ENCODE data around the gene TRIM28.

DNA sequence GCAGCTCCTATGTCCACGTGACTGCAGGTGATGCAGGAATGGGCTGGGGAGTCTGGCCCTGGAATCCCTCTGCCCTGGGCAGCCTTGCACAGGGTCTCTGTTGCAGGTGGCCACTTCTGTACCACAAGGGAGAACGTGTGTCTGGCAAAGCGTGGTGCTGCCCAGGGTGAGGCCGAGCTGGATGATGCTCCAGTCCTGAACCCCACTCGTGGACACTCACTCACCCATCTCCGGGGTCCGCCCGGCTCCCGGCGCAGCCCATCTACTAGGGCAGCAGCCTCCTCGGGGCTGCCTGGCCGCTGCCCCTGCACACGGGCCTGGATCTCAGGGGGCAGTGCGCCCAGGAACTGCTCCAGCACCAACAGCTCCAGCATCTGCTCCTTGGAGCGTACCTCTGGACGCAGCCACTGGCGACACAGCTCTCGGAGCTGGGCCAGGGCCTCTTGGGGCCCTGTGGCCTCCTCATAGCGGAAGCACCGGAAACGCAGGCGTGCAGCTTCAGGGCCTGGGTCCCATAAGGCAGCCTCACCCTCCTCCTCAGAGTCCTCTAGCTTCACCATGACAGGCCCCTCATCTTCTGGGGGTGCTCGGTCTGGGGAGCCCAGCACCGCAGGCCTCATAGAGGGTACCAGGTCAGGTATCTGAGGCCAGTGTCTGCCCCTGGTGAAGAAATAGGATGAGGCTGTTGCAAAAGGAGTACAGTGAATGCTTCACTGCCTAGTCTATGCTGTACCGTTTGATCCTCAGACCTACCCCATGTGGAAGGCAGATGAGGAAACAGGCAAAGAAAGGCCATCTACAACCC, 27.1 kb downstream of the TRIM28 start:
- TF ChIP-seq, protein P1, sequence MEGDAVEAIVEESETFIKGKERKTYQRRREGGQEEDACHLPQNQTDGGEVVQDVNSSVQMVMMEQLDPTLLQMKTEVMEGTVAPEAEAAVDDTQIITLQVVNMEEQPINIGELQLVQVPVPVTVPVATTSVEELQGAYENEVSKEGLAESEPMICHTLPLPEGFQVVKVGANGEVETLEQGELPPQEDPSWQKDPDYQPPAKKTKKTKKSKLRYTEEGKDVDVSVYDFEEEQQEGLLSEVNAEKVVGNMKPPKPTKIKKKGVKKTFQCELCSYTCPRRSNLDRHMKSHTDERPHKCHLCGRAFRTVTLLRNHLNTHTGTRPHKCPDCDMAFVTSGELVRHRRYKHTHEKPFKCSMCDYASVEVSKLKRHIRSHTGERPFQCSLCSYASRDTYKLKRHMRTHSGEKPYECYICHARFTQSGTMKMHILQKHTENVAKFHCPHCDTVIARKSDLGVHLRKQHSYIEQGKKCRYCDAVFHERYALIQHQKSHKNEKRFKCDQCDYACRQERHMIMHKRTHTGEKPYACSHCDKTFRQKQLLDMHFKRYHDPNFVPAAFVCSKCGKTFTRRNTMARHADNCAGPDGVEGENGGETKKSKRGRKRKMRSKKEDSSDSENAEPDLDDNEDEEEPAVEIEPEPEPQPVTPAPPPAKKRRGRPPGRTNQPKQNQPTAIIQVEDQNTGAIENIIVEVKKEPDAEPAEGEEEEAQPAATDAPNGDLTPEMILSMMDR (IDR thresholded peaks at IDR 0.05): no peak
- TF ChIP-seq POLR2A (IDR thresholded peaks at IDR 0.05) (no peak), EP300 (IDR thresholded peaks at IDR 0.05) (no peak), POLR2AphosphoS5 (IDR thresholded peaks at IDR 0.05) (no peak)
